ENCODE data around the gene C19orf85.

DNA sequence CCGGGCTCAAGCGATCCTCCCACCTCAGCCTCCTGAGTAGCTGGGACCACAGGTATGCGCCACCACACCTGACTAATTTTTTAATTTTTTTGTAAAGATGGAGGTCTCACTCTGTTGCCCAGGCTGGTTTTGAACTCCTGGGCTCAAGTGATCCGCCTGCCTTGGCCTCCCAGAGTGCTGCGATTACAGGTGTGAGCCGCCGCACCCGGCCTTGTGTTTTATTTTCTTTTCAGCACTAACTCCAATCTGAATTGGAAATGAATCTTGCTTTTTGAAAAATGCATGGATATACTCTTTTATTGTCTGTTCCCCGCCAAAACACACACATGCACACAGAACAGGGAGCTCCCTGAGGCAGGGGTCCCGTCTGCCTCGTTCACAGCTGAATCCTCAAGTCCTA lies 1.8 kb downstream of the C19orf85 start:
- TF ChIP-seq EZH2 (IDR thresholded peaks at IDR 0.05; ENCODE audit: low read length, unreplicated experiment), result no peak
- TF ChIP-seq CTCF (conservative IDR thresholded peaks at IDR 0.05; ENCODE audit: low read depth, low read length), result no peak

Measured in PC-3 (cell line).